ENCODE data around the gene HP. TPM values are rescaled to one million over a fixed set of nuclear protein-coding genes. Genes with fewer than 3 reads are reported as not detected.
A peak's percentile ranks its signal among the peaks of the same experiment; 100 is the strongest.

Gene HP
- total RNA-seq, 1 experiment from 2014 or later: 18.1 TPM

- Histone ChIP-seq H3K9me2 (ENCODE audit: insufficient read depth) (no peaks in the 10 kb centered on the region), H2AFZ (ENCODE audit: low read depth, low read length, poor library complexity, severe bottlenecking) (no peak overlapping the region), H3K27me3 (ENCODE audit: insufficient read depth, low read length) (no peaks in the 10 kb centered on the region), H3K4me1 (ENCODE audit: control insufficient read depth in 1 of 2, insufficient read depth in 2 of 2, low read length in 2 of 2) (peaks cover 6 to 9% of the 10 kb centered on the region in 2 experiments; a peak in 3 of 4 replicates), H3K79me2 (ENCODE audit: insufficient read depth, low read length) (peaks cover 38% of the 10 kb centered on the region), H3K27ac (ENCODE audit: low read depth, low read length) (no peak overlapping the region), H3K9me3 (ENCODE audit: control insufficient read depth in 1 of 2, insufficient read depth in 1 of 2, low read depth in 1 of 2, low read length in 2 of 2) (no peaks in the 10 kb centered on the region), H3K4me2 (ENCODE audit: low read length) (no peak overlapping the region), H3K4me3 (replicated peaks in 1 of 2; ENCODE audit: low read depth in 1 of 2, low read length in 2 of 2) (no peak overlapping the region), H3K36me3 (ENCODE audit: control insufficient read depth in 1 of 2, insufficient read depth in 2 of 2, low read length in 2 of 2) (peaks cover 44 to 55% of the 10 kb centered on the region in 2 experiments; a peak in 3 of 4 replicates), H3K9ac (ENCODE audit: low read length) (no peak overlapping the region), H4K20me1 (ENCODE audit: insufficient read depth) (no peaks in the 10 kb centered on the region)
- ChIA-PET POLR2A (no interaction called here), RAD21 (ENCODE audit: low non-redundant PET in 1 of 2, low total read pairs in 2 of 2, uncharacterized antibody in 2 of 2, unreplicated experiment in 2 of 2) (no interaction called here), CTCF (no interaction called here)
- no peak for TF ChIP-seq ELF1 (IDR thresholded peaks at IDR 0.05; ENCODE audit: borderline replicate concordance, low read depth)
- TF ChIP-seq EZH2 (IDR thresholded peaks at IDR 0.05): no peak
- no peak for TF ChIP-seq CTCF (IDR thresholded peaks at IDR 0.05 in 2 of 3, conservative IDR thresholded peaks at IDR 0.05 in 1 of 3; ENCODE audit: borderline replicate concordance in 1 of 3, insufficient read depth in 1 of 3, low read depth in 2 of 3, low read length in 2 of 3)
- TF ChIP-seq EGR1 (IDR thresholded peaks at IDR 0.05; ENCODE audit: low read depth): no peak
- BruUV-seq (replicated peaks): no TSS peak
- intact Hi-C loops (cut with micrococcal nuclease): loop anchor here (1.0 to 10.0 kb wide), 3 partner anchors 33 to 534 kb away; partner anchors contain the start of gene ZNF821
- ATAC-seq (peak; percentile 23), DNase-seq (ENCODE audit: low read depth, low spot score) (no peak)
Observed at GRCh38 chr16:72098936-72099335, 44.6 kb downstream of the HP start.

GRCh38 chr16:72099377-72099818 is 45.1 kb downstream of the HP start:
- no peaks in the 10 kb centered on the region for H4K20me1 ChIP-seq (ENCODE audit: insufficient read depth)
- ChIA-PET POLR2A (no interaction called here), RAD21 (ENCODE audit: low non-redundant PET in 1 of 2, low total read pairs in 2 of 2, uncharacterized antibody in 2 of 2, unreplicated experiment in 2 of 2) (no interaction called here), CTCF (interaction anchor here (1.0 kb wide), 1 partner anchor 33 kb away, joined by 6 read pairs; no protein-coding TSS in a partner anchor)
- BruUV-seq (replicated peaks): no TSS peak
- no peak overlapping the region for H3K4me3 ChIP-seq (replicated peaks in 1 of 2; ENCODE audit: low read depth in 1 of 2, low read length in 2 of 2)
- no peak overlapping the region for H3K9ac ChIP-seq (ENCODE audit: low read length)
- peaks cover 33% of the 10 kb centered on the region for H3K79me2 ChIP-seq (ENCODE audit: insufficient read depth, low read length)
- DNase-seq (ENCODE audit: low read depth, low spot score) (peak; percentile 40), ATAC-seq (peak; percentile 99)
- no peak overlapping the region for H3K4me2 ChIP-seq (ENCODE audit: low read length)
- no peaks in the 10 kb centered on the region for H3K9me3 ChIP-seq (ENCODE audit: control insufficient read depth in 1 of 2, insufficient read depth in 1 of 2, low read depth in 1 of 2, low read length in 2 of 2)
- intact Hi-C loops (cut with micrococcal nuclease): loop anchor here (1.0 to 10.0 kb wide), 3 partner anchors 33 to 535 kb away; partner anchors contain the start of gene ZNF821
- no peak overlapping the region for H2AFZ ChIP-seq (ENCODE audit: low read depth, low read length, poor library complexity, severe bottlenecking)
- no peaks in the 10 kb centered on the region for H3K9me2 ChIP-seq (ENCODE audit: insufficient read depth)
- no peaks in the 10 kb centered on the region for H3K27me3 ChIP-seq (ENCODE audit: insufficient read depth, low read length)
- H3K4me1 ChIP-seq (ENCODE audit: control insufficient read depth in 1 of 2, insufficient read depth in 2 of 2, low read length in 2 of 2): peaks cover 6 to 9% of the 10 kb centered on the region in 2 experiments; a peak in 3 of 4 replicates
- peaks cover 49 to 55% of the 10 kb centered on the region in 2 experiments; a peak in 3 of 4 replicates for H3K36me3 ChIP-seq (ENCODE audit: control insufficient read depth in 1 of 2, insufficient read depth in 2 of 2, low read length in 2 of 2)
- no peak overlapping the region for H3K27ac ChIP-seq (ENCODE audit: low read depth, low read length)
- TF ChIP-seq POLR2A (IDR thresholded peaks at IDR 0.05; ENCODE audit: borderline replicate concordance, extremely low read depth, insufficient read depth, insufficient read length): no peak
- peak; percentile 31 to 59 (median 58); a peak in 5 of 6 replicates for TF ChIP-seq CTCF (IDR thresholded peaks at IDR 0.05 in 2 of 3, conservative IDR thresholded peaks at IDR 0.05 in 1 of 3; ENCODE audit: borderline replicate concordance in 1 of 3, insufficient read depth in 1 of 3, low read depth in 2 of 3, low read length in 2 of 3)
- TF ChIP-seq ZNF274 (IDR thresholded peaks at IDR 0.05; ENCODE audit: low read depth, low read length): no peak
- peak; percentile 72 for TF ChIP-seq RAD21 (IDR thresholded peaks at IDR 0.05; ENCODE audit: low read depth)
